PC-9 (cell line): ENCODE measurements around the gene NUTF2.

ENCODE experiments used
- CTCF ChIP-seq: fragments of 200-600 bp; sonication (generic); conservative IDR thresholded peaks from 2 replicates; pipeline ENCODE4 v1.6.1; 2017; ENCODE audit warnings: mixed run types, antibody characterized with exemption, mild to moderate bottlenecking, moderate library complexity
- EZH2 ChIP-seq: fragments of 200-600 bp; sonication (generic); IDR thresholded peaks from 2 replicates; pipeline ENCODE4 v1.8.0; 2017; ENCODE audit warnings: antibody characterized with exemption, low read depth

- TF ChIP-seq CTCF, result no peak
- TF ChIP-seq EZH2, result no peak
These were observed 18.1 kb upstream of the NUTF2 start for GRCh38 chr16:67828651-67829050.
